Occipital lobe (tissue), 2 donors: ENCODE data around the gene DLK1. TPM values are rescaled to one million over a fixed set of nuclear protein-coding genes. Genes with fewer than 3 reads are reported as not detected.

Experiments
- DNase-seq: peaks from one replicate; lab custom pipeline; 2025; lab: John Stamatoyannopoulos, UW
- total RNA-seq: library from RNA; depleted of rRNA; stranded (reverse); fragments of >200 nt; gene quantifications from one replicate; pipeline ENCODE4 v1.2.3, GENCODE V29; 2014

Gene DLK1
- total RNA-seq, 1 donor from 2014 or later = 0.31 TPM

GRCh38 chr14:100776681-100777365, 50.1 kb downstream of the DLK1 start:
- no peak for DNase-seq

DNA sequence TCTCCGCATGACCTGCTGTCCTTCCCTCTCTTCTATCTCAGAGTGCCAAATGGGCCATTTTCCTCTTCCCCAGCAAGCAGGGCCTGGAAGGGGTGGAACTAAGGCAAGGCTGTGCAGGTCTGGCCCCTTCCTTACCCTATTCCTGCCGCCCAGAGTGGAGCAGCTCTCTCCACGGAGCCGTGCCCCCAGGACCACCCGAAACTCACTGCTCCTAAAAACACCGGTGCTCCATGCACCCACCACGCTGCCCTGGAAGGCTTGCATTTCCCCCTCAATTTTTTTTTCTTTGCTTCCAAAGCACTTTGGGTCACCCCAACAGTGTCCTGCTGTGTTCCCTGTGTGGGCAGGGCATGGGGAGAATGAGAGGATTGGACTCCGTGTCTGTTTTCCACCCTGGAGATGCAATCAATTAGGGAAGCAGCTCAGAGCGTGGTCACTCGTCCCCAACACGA, 50.7 kb downstream of the DLK1 start:
- no peak for DNase-seq

GRCh38 chr14:100777818-100778525, 51.3 kb downstream of the DLK1 start:
- DNase-seq = no peak

DNA sequence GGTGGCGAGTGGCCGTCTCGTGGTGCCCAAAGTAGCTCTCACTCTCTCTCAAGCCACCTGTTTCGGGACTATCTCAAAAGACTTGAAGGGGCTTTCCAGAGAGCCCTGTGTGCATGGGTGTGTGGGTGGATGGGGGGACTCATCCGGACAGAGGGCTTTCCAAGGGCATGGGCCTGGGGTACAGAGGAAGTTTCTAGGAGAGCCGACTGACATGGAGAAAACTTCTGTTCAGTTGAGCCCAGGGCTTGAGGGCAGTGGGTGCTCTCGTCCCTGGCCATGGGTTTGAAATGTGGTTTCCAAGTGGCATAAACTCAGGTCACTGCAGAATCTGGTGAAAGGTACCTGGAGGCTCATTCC, 51.8 kb downstream of the DLK1 start:
- no peak for DNase-seq

DNA sequence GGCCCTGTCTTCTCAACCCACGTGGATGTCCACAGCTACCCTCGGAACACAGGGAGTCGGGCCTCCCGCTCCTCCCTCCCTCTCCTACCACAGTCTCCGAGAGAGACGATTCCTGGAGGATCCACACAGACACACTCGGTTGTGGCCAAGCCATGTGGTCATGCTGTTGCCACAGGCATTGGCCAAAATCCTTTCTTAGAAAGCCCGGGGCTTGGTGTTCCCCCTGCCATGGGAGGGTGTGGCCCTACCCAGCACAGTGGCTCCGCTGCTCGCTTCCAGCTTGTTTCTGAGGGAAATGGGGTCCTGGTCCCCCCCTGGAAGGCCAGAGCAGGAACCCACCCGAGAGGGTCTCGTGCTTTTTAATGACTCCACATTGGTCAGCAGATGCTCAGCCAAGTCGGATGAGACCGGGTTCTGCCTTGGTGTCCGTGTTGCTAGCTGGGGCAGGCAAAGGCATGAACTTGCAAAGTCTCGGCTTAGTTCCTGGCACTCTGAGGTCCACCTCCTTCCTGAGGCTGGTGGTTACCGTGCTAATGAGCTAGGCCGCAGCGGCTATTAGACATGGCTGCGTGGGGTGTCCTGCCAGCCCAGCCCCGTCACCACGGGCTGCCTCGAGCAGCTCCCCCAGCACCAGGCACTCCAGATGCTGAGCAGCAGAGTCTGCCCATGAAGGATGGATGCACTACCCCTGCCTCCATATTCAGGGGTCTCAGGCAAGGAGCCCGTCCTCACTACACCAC, 52.4 kb downstream of the DLK1 start:
- DNase-seq = no peak

DNA sequence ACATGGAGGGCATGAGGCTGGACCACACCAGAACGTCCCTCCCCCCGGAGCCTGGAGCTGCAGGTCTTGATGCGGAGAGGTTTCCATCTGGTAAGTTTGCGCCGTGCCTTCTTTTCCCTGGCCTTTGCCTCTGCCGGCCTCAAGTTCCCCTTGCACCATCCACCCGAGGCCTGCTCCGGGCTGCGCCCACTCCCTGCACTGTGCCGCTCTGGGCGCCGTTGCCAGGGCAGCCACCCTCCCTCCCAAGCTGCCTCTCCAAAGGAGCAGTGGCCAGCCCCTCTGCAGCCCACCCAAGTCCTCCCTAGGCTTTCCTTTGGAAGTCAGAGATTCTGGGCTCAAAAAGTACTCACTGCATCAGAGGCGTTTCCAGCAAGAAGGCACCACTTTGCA, 53.0 kb downstream of the DLK1 start:
- no peak for DNase-seq

- DNase-seq = no peak
Measured at GRCh38 chr14:100780246-100780645, 53.6 kb downstream of the DLK1 start.

- DNase-seq = no peak
Measured at GRCh38 chr14:100780646-100781355, 54.1 kb downstream of the DLK1 start.

GRCh38 chr14:100781952-100782351, 55.3 kb downstream of the DLK1 start:
- DNase-seq = no peak

- DNase-seq = no peak
Measured at GRCh38 chr14:100782516-100783320, 56.0 kb downstream of the DLK1 start.

DNA sequence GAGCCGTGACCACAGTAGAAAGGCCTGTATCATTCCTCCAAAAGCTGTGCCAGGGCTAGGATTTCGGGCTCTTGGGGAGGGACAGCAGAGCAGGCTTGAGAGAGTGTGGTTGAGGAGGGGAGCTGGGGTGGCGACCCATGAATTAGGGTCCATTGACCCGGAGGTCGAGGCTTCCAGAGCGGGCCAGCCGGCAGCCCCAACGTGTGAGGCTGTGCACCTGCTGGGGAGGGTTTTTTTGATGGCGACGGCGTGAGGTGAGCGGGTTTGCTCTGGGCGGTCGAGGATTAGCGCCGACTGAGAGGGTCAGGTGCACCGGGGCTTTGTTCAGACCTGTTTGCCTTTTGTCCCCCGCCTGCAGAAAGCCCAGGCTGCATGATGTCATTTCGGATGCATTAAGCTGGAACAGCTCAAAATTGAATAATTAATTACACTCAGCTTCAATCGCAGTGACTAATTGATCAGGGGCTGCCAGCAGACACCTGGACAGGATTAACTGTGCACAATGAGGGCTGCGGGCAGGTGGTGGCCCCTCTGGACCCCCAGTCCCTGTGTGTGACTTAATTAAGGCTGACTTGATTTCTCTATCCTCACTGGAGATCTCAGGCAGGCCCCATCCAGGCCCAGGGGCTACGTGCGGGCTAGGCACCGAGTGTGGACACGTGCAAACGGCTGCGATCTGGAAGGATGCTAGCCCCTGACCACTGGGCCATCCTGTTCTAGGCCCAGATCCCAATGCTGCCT, 57.1 kb downstream of the DLK1 start:
- DNase-seq = no peak

GRCh38 chr14:100784523-100785337, 58.0 kb downstream of the DLK1 start:
- DNase-seq = no peak

DNA sequence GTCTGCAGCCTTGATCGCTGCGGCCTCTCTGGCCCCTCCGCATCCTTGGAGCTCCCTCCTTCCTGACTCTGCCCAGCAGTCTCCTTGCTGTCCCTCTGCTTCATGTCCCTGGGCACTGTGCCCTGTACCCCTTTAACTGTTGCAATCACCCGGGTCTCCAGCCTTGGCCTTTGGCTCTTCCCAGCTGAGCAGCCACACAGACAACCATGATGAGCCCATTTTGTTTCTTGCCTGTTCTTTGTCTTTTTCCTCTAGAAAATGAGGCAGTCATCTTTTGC, 58.6 kb downstream of the DLK1 start:
- no peak for DNase-seq

DNA sequence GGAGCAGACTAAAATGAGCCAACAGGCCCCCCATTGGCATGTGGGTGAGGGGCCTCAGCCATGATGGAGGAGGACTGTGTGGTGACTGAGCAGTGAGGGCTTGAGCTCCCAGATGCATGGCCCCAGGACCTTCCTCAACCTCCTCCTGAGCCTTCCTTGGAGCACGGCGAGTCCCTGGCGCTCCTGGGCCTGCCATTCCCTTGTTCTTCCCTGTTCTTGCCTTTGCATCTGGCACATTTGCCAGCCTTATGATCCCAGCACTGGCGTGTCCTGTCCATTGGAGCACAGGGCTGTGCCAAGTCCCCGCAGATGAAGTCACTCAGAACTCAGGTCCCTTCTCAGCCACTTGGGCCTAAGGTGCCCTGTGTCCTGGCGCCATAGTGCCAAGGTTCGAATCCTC, 58.9 kb downstream of the DLK1 start:
- no peak for DNase-seq

DNA sequence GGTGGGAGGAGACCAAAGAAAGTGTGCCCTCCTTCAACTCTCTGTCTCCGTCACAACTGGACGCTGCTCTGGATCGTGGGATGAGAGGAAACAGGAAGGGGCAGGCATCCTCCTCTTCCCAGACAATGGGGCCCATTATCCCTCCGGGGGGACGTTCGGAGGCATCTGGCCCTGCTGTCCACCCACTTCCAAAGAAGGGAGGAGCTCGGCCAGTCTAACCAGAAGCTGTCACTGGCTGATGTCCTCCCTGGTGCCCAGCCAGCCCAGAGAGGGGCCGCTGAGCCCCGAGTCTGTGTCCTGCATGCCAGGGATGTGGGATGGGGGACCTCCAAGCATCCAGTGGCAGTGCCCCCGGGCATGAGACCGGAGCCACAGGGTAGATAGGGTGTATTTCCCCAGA, 59.4 kb downstream of the DLK1 start:
- no peak for DNase-seq

GRCh38 chr14:100786576-100787219, 60.0 kb downstream of the DLK1 start:
- no peak for DNase-seq

DNA sequence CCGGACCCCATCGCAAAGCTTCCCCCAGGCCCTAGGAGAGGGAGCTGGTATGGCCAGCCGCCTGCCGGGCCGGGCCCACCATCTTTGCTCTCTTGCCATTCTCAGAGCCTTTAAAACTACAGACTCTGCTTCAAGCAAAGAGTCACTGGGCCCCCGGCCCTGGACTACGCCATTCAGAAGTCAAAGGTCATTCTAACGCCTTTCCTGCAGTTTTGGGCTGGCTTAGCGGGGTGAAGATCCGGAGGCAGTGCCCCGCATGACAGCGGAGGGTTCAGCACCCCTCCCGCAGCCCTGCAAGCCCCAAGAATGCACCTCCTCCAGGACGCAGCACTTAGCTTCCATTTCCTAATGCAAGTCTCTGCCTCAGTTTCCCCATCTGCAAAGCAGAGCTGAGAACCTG, 61.0 kb downstream of the DLK1 start:
- DNase-seq = no peak
